ENCODE data around the gene APLF.
A peak's percentile ranks its signal among the peaks of the same experiment; 100 is the strongest.

Gene APLF, protein sequence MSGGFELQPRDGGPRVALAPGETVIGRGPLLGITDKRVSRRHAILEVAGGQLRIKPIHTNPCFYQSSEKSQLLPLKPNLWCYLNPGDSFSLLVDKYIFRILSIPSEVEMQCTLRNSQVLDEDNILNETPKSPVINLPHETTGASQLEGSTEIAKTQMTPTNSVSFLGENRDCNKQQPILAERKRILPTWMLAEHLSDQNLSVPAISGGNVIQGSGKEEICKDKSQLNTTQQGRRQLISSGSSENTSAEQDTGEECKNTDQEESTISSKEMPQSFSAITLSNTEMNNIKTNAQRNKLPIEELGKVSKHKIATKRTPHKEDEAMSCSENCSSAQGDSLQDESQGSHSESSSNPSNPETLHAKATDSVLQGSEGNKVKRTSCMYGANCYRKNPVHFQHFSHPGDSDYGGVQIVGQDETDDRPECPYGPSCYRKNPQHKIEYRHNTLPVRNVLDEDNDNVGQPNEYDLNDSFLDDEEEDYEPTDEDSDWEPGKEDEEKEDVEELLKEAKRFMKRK

DNA sequence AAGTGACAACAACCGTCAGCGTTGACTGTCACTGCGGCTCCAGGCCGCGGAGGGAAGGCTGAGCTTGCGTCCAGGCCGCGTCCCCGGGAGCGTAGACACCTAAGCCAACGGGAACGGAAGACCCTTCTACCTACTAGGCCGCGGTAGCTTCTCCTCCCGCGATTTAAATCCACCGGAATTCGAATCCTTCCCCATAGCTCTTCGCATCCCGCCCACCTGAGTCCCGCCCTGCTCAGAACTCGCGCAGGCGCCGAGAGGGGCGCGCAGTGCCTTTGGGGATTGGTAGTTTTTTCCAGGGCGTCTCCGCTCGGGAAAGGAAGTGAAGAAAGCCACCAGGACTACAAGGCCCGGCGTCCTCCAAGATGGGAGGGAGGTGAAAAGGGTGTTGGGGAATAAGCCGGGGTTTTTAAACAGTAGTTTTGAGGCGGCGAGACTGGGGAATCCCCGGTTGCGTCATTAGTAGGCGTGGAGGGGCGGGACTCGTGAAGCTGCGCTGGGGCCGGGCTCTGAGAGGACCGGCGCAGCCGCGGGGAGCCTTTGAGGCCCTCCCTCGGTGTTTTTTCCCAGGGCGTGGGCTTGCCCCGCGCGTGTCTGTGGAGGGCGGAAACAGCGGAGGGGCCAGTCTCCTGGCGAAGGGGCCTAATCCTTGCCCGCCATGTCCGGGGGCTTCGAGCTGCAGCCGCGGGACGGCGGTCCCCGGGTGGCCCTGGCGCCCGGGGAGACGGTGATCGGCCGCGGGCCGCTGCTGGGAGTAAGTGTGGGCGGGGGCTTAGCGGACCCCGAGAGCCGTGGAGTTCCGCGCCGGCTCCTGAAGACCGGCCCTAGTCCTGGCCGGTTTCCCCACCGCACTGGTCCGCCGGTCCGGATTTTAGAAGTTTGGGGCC, at the start of gene APLF, which contains the start of gene FBXO48:
Gene APLF, plus strand, starts transcription at position 509 of the 884 bp plus-strand sequence. Its CDS starts 147 bp downstream, at position 656.
Gene FBXO48, minus strand, starts transcription at position 218 of the 884 bp plus-strand sequence. CDS start 2,149 bp downstream, outside the sequence.
- peak; percentile 98 for DNase-seq (ENCODE audit: low read depth)

DNA sequence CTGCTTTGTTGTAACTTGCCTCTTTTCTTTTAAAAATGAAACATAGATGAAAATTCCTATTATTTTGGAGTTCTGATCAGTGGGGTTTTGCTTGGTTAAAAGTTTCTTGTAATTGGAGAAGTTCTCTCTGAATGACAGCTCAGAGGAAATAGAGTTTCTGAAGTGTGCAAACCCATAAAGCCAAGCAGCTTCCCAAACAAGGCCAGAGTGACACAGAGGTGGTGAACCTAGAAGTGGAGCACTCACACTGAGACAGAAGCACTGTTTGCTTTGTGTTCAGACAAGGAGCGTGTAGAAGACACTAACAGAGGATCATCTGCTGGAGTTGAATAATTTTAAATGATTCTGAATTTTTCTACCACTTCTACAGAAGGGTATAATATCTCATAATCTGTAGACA, 49.5 kb upstream of the APLF start:
- DNase-seq (ENCODE audit: low read depth), result no peak

DNA sequence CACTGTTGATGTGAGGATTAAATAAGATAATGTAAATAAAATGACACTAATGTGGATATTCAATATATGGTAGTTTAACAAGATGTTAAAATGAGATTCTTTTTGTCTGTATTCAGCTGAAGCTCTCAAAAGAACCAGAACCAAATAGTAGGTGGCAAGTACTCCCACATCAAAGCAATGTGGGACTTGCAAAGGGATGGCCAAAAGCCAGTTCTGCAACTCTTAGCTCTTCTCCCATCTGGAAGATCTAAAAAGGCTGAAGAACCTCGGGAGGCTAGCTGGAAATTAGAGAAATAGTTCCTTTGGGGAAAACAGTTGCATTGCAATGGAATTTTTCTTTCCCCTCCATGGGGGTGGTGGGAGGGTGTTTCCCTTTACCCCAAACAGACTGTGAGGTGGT, 49.0 kb upstream of the APLF start:
- DNase-seq (ENCODE audit: low read depth), result no peak

DNA sequence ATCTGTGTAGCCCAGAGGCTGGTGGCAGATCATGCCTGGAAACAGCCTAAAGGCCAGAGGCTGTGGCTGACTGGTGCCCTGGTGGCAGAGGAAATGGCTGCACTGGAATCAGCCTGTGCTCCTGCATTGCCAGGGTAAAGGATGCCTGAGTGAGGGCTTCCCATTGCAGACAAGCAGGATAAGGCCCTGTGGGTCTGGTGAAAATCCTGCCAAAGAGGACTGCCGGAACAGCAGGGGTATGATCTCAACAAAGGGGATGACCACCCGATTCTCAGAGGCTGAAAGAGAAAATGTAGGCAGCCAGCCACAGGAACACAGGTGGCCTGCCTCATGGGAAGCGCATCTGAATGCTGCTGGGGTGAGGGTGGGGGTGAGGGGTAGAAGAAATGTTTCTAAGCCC, 48.5 kb upstream of the APLF start:
- no peak for DNase-seq (ENCODE audit: low read depth)

DNA sequence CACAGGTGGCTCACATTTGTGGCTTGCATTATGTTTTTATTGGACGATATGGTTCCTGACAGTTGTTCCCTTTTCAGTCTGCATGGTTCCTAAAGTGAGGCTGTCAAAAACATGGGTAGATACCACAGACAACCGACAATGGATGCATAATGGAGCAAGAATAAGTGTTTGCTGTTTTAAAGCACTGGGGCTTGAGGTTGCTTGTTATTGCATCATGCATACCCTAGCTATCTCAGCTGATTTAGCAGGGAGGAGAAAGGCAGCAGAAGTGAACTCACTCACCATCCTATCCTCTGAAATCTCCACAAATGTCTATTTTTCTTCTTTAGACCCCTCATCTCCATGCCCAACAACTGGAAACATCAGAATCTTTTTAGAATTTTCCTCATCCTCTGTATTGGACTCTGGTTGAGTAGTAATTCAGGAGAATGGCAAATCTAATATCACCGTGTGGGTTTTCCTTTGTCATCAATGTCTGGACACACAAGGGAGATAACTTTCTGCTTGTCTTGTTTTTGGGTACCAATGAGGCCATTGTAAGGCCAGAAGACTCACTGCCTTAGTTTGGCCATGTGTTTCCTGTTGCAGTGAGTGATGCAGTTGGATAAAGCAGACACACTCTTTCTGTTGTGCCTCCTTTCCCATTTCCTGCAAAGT, 47.0 kb upstream of the APLF start:
- DNase-seq (ENCODE audit: low read depth), result no peak

DNA sequence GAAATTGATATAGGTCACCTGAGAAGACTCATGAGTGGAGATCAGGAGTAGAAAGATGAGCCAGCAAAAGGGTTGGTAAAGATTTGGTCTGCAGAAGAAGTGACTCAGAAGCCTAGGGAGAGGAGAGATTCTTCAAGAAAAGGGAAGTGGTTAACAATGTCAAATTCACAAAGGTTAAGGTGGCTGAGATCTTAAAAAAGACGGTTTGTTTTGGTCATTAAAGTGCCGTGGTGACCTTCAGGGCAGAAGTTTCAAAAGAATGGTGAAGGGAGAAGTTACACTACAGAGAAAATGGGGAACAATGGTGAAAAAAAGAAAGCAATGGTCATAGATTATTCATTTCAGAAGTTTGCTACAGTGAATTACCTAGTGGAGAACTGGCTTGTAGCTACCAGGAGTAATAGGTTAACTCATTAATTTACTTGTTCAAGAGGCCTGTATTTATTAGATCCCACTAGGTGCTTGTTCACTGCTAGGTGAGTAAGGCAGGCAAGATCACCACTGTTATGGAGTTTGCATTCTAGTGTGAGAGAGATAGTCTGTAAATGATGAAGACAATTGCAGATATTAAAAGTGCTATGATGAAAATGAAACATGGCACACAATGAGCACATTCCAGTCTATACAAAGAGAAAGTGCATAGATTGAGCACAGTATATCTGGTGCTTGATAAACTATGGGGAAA, 43.3 kb upstream of the APLF start:
- DNase-seq (ENCODE audit: low read depth), result no peak

DNA sequence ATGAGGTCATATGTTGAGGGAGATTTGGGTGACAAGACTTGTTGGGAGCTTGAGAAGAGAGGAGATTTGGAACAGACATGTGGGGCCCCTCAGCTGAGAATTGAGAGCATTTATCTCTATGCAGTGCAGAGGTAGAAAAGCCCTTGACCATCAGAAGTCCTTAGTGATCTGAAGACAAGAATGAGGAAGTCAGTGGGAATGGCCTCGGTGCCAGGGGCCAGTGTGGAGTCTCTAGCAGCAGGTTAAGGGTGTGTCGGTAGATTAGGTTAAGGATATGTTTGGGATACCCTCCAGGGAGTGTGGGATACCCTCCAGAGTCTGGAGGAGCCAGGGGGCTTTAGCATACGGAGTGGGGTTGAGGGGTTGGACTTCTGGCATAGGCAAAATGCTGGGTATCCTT, 41.9 kb upstream of the APLF start:
- no peak for DNase-seq (ENCODE audit: low read depth)

DNA sequence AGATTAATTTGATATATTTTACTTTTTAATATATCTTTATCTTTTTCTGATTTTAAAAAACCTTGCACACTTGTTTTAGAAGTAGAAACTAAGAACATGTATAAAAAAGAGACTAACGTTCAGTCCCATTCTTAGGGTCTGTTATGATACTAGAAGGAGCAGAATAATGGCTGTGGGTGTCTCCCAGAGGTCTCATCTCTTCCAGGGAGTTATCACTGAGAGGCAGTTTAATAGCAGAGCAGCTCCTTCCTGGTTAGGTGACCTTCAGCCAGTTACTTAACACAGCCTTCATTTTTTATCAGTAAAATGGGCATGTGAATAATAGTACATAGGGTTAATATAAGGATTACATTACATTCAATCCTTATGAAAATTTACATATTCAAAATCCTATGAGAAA, 40.9 kb upstream of the APLF start:
- DNase-seq (ENCODE audit: low read depth), result no peak

DNA sequence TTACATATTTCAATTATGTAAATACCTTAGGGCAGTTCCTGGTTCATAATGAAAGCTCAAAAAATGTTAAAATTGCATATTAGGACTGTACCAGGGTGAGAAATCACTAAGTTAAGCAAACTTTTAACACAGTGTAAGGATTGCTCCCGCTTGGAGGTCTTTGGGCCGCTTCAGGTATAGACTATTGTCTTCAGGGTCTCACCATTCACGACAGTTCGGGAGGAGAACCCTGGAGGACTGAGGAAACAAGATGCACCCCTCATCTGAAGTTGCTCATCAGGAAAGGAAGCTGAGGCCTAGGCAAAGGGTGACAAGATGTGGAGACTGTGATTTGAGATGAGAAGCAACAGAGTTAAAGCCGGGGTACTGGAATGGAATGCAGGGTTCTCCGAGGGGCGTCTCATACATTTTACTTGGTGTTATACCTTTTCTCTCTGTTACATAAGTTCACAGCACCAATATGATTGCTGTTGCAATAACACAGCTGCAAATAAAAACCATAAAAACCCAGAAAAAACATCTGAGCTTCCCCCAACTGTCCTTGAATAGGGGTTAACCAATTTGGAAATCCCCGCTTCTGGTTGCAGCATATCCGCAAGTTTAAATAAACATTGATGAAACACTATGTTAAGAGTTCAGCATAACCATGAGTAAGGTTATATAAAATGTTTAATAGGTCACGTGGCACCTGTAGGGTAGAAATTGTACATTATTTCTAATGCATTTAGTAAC, 40.4 kb upstream of the APLF start:
- peak; percentile 68 for DNase-seq (ENCODE audit: low read depth)

DNA sequence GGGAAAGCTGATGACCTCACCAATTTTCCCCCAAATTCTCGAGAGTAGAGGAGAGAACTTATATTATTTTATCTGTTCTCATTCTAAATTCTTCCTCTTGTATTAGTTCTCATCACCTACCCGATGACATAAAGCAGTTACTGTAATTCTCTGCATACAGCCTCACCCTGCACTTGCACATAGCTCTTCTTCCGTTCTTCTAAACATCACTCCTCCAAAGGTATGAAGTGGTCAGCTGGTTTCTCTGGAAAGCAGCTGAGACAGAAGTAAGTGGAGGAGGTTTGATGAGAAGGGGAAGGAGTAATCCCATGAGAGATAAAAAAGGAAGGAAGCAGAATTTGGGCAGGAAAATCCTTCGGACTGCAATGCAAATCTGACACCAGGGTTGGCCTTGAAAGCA, 39.3 kb upstream of the APLF start:
- no peak for DNase-seq (ENCODE audit: low read depth)

DNA sequence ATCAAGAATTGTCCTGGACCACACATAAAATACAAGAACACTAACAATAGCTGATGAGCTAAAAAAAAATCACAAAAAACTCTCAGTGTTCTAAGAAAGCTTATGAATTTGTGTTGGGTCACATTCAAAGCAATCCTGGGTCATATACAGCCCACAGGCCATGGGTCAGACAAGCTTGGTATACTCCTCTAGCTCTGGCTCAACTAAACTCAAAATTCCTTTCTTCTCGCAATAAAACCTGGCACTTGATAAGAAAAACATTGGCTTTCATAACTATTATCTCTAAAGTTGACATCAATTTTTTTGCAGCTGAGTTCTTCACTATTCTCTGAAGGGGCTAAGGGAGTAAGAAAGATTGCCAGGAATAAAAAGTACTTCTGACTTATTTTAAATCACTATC, 38.6 kb upstream of the APLF start:
- DNase-seq (ENCODE audit: low read depth), result no peak

DNA sequence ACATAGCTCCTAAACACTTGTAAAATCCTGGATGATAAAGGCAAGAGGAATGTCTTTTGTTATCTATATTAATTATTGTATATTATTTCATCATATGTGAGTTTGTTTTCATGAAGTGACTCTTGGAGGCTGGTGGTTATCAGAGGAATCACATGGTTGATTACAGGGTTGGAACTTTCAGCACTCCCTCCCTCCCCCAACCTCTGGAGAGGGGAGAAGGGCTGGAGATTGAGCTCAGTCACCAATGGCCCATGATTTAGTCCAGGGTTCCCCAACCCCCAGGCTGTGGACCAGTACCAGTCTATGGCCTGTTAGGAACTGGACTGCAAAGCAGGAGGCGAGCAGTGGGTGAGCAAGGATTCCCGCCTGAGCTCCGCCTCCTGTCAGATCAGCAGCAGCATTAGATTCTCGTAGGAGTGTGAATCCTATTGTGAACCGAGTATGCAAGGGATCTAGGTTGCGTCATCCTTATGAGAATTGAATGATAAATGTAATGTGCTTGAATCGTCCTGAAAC, 38.0 kb upstream of the APLF start:
- DNase-seq (ENCODE audit: low read depth), result no peak

DNA sequence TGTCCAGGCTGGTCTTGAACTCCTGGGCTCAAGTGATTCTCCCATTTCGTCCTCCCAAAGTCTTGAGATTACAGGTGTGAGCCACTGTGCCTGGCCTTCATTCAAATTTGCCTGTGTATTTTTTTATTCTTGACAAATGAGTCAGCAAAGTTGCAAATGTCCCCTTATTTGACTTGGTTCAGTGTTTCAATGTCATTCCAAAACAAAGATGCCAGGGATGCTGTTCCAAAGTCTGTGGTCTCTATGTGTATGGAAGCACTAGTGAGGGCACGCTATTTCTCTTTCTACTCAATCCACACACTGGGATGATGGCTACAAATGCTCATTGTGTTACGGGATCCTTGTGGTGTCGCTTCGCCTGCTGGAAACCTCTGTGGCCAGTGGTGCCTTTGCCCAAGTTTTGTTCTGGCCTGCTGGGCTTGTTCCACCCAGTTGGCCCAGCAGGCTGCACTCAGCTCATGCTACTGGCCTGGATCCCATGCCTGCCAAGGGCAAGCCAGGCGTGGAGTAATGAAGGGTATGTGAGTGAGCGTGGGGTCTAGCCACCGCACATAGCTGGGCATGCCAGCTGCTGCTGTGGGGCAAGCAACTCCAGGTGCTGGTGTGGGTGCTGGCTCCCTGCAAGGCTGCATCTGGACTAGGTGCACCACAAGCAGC, 35.9 kb upstream of the APLF start:
- no peak for DNase-seq (ENCODE audit: low read depth)

DNA sequence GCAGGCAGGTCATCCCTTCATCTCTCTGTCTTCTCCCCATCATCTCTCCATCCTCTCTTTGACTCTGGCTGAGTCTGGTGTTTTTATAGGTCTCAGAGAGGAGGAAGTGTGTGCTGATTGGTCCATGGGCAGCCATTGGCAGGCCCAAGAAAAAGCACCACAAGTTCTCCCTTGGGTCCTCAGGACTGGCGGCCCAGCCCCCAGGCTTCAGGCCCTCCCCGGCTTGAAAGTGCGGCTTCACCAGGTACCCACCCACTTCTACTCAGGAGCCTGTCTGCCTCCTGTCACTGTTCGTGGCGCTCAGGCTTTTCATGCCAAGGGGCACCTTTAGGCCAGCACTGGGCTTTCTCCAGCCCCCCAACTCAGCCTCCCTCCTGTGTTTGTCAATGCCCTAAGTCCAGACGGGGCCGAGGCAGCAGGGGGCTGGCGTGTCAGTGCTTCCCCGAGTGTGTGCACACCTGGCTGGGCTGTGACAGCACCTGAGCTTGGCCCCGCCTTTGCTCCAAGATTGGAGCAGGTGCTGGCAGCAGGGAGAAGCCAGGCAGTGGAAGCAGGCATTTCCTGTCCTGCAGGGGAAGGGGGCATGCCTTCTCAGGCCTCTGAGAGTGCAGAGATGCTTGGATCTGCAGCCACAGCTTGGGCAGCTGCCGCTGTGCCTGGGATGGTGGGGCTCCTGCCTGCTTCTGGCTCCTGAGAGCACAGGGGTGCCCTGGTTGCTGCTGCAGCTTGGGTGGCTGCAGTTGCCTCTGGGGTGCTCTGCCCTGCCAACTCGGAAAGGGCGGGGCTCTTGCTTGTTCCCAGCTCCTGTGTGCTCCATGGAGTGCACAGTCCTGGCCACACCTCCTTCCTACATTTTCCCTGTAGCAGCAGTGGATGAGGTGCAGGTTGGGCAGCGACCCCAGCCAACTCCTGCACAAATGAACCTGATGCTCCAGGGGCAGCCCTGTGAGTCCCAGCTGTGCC, 34.4 kb upstream of the APLF start:
- DNase-seq (ENCODE audit: low read depth), result no peak

DNA sequence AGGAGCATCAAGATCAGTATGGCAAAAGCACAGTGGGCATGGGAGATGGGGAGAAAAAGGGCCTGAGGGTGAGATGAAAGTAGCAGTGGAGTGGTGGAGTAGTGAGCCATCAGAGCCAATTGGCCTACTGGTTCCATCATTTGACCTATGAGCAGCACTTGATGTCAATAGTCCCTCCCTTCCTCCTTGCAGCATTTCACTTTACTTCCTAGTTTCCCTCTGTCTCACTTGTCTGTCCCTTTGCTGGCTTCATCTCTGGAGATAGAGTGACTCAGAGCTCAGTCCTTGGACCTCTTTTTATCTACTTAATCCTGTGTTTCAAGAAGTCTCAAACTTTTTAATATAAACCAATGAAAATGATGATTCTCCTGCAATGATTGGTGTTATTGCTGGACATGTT, 32.4 kb upstream of the APLF start:
- DNase-seq (ENCODE audit: low read depth), result no peak

DNA sequence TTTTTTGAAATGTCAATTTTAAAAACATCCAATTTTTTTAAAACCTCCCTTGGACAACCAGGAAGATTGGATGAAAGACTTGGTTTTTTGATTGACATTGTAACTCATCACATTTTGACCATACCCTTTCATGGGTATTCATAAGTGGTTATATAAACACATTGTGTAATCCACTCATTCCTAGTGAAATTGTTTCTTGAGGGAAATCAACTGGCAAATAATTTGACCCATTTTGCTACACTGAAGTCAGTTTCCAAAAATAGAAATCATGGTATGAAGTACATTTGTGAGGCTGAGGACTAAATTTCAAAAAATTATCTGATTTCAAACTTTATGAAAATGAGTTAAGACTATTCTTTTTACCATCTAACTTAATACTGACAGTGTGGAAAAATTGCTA, 31.8 kb upstream of the APLF start:
- DNase-seq (ENCODE audit: low read depth), result peak; percentile 60

DNA sequence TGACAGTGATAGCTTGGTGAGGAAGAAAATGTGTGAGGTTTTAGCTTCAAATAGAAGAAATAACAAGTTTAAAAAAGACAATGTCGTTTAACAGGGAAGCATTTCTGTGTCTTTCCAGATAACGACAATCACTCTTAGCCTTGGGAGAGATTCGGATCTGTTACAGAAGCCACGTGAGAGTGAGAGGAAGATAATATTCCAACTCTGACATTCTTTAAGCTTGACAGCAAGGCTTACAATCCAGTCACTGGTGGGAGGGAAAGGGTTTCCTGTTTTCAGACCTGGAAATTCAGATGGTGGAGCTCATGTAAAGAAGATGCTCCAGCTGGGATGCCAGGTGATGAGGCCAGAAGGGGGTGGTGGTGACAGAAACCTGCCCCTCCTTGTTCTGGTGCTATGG, 31.1 kb upstream of the APLF start:
- DNase-seq (ENCODE audit: low read depth), result no peak

DNA sequence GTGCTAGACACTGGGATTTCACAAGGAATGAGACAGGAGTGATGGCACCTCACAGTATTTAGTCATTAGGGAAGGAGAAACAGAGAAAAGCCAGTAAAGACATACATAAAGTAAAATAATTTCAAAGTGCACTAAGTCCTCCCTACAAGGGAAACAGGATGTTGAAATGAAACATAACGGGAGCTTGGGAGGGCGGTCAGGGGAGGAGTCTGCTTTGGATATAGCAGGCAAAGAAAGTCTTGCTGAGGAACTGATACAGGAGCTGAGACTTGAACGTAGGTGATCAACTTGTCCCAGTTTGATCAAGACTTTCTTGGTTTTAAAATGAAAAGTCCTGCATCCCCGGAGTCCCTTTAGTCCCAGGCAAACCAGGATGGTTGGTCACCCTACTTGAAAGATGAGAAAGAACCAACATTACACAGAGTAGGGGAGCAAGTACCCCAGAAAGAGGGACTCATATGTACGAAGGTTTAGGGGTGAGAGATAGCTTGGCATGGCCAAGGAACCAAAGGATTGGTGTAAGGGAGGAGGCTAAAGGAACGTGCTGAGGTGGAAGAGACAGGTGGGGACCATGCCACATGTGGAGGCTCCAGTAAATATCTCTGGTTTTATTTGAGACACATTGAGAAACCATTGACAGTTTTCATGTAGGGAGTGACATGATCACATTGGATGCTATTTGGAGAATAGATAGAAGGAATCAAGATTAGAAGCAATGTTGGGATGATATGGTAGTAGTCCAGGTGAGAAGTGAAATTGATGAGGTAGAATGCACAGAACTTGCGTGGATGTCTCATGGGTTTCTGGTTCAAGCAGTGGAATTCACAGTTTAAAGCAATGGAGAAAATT, 28.7 kb upstream of the APLF start:
- DNase-seq (ENCODE audit: low read depth), result no peak

All from fibroblast of gingiva (primary cell).